SW 1271 (cell line): ENCODE measurements around the gene UNC93A.
"Not testable (repeated sequence)": the region's sequence is repeated elsewhere in the genome, so short reads cannot be mapped to it uniquely, and the experiment has no call there.

Experiments
- DNase-seq, 2 experiments: peaks; one replicate each; lab custom pipeline; 2025; lab: John Stamatoyannopoulos, UW

Gene UNC93A

DNA sequence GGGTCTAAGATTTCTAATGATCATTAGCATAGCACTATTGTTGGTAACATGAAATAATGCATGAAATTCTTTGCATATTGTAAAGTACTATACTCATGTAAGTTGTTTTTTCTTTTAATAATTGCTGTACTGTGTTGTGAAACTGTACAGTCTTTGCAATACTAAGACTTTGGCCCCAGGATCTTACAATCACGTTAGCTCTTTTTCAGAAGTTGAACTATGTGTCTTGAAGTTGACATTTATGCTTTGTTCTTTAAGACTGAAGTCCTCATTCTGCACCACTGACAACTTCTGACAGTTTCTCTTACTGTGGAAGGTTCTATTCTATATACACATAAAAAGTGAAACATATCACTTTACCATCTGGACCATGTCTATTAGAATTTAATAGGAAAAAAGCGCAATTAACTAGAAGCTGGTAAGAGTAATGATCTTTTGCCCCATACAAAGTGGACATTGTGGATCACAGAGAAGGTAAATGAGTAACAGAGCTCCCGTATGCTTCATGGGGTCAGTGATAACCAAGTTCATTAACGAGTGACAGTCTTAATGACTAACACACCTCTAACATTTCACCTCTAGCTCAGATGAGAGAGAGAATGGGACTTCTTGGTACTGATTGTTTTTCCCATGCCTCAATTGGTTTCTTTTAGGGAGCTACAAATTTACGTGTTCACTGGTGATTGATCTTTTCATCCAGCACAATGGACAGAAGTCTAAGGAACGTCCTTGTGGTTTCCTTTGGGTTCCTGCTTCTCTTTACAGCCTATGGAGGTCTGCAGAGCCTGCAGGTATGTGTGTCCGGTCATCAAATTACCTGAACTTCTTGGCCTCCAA lies at the start of gene UNC93A:
Gene UNC93A, plus strand, starts transcription at position 530 of the 837 bp plus-strand sequence. Its CDS starts 175 bp downstream, at position 705.
- DNase-seq: no peak

DNA sequence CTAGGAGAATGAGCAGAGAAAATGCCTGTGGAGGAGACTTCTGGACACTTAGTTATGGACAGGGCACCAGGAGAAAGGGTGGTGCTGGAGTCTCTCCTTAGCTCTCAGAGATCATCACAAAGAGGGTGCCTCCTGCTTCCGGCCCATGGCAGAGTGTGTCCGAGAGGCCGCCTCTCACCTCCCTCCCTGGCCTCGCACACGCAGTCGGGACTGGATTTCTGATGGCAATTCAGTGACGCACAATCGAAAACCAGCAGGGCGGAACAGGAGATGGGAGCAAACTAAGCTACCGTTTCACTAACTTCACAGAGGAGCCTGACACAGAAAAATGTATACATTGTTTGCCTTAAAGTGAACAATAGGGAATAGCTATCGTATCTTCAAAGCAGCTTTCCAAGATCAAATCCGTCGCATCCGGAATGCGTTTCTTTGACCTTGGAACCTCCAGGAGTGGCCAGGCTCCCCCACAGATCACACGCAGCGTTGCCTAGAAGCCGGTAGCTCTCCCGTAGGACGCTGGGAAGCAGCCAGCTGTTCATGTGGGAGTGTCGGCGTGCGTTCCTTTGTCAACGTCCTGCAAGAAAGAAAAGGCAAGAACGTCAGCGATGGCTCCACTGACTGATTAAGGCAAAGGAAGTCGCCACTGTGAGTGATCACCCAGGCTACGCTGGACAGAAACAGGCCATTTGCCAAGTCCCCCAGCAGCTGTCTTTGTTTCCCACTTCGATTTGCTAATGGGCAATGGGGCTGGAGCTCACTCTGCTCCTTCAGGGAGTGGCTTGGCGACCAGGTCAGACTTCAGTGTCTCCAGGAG lies 49.6 kb upstream of the UNC93A start:
- DNase-seq: not testable (repeated sequence)

DNA sequence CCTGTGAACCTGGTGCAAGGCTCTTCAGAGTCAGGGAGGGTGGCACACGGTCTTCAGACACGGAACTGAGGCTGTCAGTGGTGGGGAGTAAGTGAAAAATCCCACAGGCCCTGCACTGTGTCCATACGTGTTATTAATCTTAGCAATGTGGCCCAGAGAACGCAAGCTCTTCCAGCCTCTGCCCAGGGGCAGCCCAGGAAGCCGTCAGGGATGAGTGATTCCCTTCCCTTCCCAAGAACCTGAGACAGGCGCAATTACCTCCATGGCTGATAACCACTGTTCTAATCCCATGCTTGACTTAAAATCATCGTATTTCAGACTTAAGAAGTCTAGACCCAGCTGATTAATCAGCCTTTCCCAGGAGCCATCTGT lies 49.0 kb upstream of the UNC93A start:
- DNase-seq: not testable (repeated sequence)

DNA sequence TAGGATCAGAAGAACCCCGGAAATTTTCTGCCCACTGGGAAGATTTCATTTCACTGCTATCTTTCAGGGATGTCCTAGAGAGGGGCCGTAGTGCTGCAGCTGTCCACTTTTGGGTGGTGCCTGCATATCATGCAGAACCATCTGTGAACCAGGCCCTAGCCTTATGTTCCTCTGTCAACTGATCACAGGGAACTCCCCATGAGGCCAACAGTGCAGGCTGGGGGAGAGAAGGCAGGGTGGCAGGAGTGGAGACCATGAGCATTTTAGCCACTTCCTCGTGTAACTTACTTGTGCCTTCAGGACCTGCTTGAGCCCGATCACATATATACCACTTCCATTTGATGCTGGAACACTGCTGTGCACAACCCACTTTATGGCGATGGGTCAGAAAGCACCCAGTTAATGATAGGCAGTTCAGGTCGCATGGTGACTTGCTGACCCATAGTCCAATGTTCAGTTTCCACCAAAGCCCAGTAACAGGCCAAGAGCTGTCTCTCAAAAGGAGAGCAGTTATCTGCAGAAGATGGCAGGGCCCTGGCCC lies 48.5 kb upstream of the UNC93A start:
- DNase-seq: not testable (repeated sequence)

DNA sequence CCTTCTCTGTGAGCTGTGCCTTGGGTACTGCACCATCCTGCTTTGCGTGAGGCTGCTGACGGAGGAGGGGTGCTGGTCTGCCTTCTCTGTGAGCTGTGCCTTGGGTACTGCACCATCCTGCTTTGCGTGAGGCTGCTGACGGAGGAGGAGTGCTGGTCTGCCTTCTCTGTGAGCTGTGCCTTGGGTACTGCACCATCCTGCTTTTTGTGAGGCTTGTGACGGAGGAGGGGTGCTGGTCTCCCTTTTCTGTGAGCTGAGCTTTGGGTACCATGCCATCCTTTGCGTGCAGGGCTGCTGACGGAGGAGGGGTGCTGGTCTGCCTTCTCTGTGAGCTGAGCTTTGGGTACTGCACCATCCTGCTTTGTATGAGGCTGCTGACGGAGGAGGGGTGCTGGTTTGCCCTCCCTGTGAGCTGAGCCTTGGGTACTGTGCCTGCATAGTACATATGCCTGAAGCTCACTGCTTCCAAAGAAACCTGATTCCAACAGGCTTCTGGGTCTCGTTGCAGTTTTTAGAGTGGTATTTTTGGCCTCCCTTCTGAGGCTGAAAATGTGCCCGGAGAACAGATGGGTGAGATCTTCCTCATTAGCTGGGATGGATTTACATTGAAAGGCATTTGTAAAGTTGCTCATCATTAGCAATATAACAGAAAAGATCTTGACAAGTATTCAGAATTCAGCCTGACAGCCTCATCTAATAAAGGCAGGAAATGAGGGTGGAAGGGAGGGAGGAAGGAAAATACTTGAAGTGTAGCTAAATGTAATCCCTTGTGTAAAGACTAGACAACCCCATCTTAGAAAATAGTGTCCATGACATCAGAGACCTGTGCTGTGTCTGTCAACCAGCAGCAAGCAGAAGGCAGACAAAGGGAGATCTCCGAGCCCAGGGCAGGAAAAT lies 46.8 kb upstream of the UNC93A start:
- no peak for DNase-seq

DNA sequence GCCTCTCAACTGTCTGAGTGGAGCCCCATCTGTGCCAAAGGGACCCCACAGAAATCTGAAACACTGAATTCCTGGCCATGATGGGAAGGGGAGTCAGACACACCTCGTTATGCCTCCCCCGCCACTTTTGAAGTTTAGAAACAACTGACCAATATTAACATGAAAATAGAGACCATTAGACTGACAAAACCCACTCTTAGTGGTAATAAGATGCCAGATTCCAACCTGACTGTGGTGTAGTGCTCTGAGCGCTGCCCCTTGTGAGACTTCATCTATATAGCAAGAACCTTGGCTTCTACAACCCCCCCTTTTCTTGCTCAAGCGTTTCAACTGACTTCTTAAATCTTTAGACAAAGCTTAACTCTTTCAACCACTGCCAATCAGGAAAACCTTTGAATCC lies 46.1 kb upstream of the UNC93A start:
- no peak for DNase-seq

DNA sequence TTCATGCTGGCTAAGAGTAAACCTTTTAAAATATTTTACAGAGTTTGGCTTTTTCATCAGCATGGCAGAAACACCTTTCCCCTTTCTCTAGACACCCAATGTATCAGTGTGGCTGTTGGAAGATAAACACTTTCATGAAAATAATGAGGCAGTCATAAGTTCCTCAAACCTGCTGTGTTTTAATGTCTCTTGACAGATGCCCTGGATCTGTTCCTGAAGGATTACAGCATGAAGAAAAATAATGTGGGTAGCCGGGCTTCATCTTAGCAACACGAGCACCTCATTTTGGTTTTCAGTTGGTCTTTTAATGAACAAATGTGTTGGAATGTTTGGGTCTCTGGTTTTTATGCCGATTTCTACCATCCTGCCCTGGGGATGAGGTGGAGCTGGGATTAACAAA lies 45.5 kb upstream of the UNC93A start:
- DNase-seq: no peak

DNA sequence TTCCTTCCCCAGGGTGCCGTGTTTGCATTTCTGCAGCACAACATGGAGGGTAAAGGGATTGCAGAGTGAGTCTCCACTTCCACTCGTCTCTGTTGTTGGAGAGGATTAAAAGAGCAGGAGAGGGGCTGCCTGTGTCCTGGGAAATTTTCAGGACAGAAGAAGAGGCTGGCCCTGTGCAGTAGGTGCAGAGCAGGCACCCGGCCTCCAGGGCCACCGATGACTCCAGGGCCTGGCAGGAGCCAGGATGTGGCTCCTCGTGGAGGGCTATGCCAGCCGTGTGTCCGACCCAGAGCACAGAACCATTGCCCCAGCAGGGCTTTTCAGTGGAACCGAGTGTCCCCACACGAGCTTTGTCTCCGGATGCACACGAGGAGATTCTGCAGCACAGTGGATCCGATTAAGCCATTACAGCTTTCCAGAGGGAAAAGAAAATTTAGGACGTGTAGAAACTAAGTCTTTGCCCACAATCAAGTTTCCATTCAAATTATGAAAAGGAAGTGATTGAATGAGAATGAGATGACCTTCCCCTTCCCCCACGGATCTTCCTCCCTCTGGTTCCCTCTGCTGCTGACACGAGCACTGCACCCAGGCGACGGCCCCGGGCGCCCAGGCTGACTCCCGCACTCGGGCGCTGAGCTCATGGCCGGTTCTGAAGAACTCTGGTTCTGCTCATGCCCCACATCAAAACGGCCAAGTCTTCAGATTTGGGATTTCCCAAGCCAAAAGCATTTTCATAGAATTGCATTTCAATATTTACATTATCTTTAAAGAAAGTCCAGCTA lies 43.1 kb upstream of the UNC93A start:
- no peak for DNase-seq

DNA sequence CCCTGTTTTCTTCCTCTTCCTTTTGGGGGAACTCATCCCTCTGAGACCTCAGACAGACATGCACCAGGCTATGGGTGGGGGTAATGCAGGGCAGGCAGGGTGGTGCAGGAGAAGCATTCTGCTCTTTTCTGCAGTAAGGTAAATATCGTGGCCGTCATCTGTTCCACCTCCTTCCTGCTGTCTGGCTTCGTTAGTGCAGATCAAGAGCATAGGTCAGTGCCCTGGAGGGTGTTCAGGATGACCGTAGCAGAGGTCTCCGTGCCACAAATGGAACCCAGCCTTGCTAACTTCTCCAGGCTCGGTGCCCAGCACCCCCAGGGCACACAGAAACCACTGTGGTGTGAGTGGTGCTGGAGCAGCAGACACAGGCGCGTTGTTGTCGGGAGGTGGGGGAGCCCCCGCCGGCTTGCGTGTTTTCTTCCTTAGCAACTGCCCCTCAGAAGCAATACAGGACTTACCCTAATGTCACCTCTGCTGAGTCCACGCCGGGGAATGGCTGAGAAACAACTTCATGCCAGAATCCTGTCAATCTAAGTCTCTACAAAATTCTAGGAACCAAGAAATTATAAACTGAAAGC lies 42.1 kb upstream of the UNC93A start:
- DNase-seq: not testable (repeated sequence)

DNA sequence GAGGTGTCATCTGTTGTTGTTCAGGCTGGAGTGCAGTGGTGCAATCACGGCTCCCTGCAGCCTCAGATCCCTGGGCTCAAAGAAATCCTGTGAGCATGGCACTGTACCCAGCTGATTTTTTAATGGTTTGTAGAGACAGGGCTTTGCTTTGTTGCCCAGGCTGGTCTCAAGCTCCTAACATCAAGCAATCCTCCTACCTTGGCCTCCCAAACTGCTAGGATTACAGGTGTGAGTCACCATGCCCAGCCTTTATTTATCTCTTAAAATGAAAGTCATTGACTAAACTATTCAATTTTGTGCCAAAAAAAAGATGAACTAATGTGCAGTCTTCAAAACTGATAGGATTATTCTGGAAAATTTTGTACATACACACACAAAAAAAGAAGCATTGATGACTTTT lies 38.8 kb upstream of the UNC93A start:
- DNase-seq: no peak

DNA sequence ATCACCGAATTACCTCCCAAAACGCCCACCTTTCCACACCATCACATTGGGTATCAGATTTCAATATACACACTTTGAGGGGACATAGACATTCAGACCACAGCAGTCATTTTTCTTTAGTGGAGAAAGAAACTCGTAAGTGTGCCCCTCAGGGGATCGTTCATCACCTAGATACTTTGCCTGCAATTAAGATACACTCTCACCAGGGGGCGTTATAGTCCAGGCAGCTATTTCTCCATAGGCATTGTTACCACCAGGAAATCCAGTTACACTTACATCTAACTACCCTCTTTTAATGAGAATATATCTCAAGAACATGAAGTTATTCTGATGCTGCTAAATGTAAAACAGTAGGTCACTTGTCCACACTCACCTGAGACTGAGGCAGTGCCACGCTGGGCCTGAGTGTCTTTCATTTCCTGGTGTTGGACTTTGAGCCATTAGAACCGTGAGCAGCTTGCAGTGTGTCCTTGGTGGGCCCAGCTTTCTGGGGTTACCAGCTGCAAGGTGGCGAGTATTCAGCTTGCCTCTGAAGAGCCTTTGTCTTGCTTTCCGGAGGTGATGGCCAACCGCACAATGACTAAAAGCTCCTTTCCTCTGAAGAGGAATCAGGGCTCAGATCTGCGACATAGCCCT lies 35.1 kb upstream of the UNC93A start:
- no peak for DNase-seq

DNA sequence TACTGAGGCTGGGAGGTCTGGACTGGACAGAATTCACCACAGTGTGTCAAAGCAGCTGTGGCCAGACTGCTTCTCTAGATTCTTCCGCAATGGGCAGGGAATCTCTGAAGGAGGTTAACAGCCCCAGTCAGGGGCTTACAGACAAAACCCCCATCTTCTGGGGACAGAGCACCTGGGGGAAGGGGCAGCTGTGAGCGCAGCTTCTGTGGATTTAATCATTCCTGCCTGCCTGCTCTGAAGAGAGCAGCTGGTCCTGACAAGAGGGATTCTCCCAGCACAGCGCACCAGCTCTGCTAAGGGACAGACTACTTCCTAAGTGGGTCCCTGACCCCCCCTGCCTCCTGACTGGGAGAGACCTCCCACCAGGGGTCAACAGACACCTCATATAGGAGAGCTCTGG lies 32.5 kb upstream of the UNC93A start:
- DNase-seq: no peak

DNA sequence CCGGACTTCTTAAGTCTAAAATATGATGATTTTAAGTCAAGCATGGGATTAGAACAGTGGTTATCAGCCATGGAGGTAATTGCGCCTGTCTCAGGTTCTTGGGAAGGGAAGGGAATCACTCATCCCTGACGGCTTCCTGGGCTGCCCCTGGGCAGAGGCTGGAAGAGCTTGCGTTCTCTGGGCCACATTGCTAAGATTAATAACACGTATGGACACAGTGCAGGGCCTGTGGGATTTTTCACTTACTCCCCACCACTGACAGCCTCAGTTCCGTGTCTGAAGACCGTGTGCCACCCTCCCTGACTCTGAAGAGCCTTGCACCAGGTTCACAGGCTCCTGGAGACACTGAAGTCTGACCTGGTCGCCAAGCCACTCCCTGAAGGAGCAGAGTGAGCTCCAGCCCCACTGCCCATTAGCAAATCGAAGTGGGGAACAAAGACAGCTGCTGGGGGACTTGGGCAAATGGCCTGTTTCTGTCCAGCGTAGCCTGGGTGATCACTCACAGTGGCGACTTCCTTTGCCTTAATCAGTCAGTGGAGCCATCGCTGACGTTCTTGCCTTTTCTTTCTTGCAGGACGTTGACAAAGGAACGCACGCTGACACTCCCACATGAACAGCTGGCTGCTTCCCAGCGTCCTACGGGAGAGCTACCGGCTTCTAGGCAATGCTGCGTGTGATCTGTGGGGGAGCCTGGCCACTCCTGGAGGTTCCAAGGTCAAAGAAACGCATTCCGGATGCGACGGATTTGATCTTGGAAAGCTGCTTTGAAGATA lies 24.9 kb upstream of the UNC93A start:
- not testable (repeated sequence) for DNase-seq

DNA sequence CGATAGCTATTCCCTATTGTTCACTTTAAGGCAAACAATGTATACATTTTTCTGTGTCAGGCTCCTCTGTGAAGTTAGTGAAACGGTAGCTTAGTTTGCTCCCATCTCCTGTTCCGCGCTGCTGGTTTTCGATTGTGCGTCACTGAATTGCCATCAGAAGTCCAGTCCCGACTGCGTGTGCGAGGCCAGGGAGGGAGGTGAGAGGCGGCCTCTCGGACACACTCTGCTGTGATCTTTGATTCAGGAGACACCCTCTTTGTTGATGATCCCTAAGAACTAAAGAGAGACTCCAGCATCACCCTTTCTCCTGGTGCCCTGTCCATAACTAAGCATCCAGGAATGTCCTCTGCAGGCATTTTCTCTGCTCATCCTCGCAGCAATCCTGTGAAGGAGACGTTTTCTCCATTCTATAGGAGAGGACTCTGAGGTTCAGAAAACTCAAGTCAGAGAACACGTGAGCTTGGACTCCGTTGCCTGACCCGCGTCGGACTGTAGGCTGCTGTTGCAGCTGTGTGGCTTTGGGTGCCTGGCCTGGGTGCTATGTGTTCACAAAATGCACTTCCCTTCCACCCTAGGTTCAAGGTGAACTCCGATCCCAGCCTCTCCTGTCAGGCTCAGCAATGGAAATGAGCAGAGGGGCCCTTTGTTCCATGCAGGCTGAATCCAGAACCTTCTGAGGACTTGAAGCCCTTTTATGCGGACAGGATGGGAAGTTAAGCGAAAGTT lies 24.1 kb upstream of the UNC93A start:
- DNase-seq: no peak

DNA sequence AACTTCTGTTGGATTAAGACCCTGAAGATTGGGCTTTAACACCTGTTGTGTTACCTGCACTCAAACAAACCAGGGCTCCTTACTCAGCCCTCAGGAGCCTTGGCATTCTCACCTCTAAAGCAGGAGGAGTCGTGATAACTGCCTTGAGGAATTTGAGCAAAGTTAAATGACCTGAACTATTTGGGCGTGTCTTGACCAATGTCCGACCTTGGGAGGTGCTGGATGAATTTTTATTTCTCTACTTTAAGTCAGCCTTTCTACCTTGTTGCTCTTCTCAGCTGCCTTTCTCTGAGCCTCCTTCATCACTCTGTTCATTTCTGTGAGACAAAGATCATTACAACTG lies 23.6 kb upstream of the UNC93A start:
- not testable (repeated sequence) for DNase-seq

DNA sequence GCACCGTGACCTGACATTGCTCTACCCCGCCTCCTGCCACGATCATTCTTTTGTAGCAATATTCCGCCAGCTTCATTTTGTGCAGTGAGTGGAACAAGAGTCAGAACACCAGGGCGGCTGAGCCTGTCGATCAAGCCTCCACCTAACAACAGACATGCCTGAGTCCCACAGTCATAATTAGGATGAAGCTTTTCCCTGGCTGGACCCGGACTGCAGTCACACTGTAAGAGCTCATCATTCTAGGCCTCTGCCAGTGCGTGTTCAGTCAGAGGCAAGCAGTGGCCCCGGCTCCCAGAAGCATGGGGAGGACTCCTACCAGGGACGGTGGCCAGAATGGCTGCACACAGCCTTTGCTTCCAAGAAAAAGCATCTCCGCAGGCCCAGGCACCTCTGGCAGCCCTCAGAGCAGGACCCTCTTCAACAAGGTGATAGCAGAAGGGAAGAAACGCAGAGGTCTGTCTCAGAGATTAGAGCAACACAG lies 23.2 kb upstream of the UNC93A start:
- no peak for DNase-seq

DNA sequence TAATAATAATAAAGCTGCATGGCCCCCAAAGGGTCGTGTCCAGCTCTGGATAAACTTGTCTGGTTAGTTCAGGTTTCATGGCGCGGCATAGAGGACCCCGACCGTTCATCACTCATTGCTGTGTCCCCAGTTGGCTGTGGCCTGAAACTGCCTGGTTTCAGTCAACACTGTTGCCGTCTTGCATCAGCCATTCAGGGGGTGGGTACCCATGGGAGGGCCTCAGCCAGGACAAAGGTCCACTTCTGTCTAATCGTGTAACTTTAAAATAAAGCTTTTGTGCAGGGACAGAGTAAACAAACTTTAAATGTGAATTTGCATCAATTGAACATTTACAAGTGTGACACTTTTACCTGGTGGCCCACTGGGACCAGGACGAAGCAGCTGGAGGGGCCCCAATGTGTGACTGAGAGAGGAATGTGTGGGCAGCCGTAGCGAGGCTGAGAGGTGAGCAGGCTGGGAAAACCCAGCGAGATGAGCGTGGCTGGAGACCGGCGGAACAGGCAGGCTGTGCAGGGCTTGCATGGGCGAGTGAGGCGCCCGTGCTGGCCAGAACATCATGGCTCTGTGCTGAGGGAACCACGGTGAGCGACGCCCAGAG lies 22.3 kb upstream of the UNC93A start:
- DNase-seq: no peak
